ENCODE data around the gene PHYKPL.

DNA sequence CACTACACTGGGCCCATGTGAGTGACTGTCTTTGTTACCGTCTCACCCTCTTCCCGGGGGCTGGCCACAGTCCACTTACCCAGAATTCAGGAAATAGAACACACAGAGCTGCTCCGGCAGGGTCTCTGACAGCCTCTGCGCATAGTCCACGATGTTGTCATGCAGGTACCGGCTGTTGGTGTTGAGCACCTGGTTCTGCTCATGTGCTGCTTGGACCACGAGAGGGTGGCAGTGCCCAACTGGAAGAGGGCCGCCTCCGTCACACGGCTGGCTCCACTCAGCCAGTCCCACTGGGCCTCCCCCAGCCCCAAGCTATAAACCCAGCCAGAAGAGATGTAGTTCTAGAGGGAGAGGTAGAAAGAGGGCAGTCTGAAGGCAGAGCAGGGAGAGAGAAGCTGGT, 2.7 kb downstream of the PHYKPL start:
- TF ChIP-seq, protein P1, sequence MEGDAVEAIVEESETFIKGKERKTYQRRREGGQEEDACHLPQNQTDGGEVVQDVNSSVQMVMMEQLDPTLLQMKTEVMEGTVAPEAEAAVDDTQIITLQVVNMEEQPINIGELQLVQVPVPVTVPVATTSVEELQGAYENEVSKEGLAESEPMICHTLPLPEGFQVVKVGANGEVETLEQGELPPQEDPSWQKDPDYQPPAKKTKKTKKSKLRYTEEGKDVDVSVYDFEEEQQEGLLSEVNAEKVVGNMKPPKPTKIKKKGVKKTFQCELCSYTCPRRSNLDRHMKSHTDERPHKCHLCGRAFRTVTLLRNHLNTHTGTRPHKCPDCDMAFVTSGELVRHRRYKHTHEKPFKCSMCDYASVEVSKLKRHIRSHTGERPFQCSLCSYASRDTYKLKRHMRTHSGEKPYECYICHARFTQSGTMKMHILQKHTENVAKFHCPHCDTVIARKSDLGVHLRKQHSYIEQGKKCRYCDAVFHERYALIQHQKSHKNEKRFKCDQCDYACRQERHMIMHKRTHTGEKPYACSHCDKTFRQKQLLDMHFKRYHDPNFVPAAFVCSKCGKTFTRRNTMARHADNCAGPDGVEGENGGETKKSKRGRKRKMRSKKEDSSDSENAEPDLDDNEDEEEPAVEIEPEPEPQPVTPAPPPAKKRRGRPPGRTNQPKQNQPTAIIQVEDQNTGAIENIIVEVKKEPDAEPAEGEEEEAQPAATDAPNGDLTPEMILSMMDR (IDR thresholded peaks at IDR 0.05; ENCODE audit: insufficient read depth, low read length): no peak
- TF ChIP-seq POLR2AphosphoS5 (IDR thresholded peaks at IDR 0.05; ENCODE audit: low read depth): no peak
- TF ChIP-seq, protein P2, sequence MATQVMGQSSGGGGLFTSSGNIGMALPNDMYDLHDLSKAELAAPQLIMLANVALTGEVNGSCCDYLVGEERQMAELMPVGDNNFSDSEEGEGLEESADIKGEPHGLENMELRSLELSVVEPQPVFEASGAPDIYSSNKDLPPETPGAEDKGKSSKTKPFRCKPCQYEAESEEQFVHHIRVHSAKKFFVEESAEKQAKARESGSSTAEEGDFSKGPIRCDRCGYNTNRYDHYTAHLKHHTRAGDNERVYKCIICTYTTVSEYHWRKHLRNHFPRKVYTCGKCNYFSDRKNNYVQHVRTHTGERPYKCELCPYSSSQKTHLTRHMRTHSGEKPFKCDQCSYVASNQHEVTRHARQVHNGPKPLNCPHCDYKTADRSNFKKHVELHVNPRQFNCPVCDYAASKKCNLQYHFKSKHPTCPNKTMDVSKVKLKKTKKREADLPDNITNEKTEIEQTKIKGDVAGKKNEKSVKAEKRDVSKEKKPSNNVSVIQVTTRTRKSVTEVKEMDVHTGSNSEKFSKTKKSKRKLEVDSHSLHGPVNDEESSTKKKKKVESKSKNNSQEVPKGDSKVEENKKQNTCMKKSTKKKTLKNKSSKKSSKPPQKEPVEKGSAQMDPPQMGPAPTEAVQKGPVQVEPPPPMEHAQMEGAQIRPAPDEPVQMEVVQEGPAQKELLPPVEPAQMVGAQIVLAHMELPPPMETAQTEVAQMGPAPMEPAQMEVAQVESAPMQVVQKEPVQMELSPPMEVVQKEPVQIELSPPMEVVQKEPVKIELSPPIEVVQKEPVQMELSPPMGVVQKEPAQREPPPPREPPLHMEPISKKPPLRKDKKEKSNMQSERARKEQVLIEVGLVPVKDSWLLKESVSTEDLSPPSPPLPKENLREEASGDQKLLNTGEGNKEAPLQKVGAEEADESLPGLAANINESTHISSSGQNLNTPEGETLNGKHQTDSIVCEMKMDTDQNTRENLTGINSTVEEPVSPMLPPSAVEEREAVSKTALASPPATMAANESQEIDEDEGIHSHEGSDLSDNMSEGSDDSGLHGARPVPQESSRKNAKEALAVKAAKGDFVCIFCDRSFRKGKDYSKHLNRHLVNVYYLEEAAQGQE (IDR thresholded peaks at IDR 0.05; ENCODE audit: insufficient replicate concordance, low read depth): no peak
- no peak for TF ChIP-seq GABPA (IDR thresholded peaks at IDR 0.05; ENCODE audit: low read depth)
- no peak for TF ChIP-seq SPI1 (IDR thresholded peaks at IDR 0.05; ENCODE audit: borderline replicate concordance, low read depth)
